ENCODE data around the gene CAPN9.
"Not testable (repeated sequence)": the region's sequence is repeated elsewhere in the genome, so short reads cannot be mapped to it uniquely, and the experiment has no call there.

CAPN9 gene

DNA sequence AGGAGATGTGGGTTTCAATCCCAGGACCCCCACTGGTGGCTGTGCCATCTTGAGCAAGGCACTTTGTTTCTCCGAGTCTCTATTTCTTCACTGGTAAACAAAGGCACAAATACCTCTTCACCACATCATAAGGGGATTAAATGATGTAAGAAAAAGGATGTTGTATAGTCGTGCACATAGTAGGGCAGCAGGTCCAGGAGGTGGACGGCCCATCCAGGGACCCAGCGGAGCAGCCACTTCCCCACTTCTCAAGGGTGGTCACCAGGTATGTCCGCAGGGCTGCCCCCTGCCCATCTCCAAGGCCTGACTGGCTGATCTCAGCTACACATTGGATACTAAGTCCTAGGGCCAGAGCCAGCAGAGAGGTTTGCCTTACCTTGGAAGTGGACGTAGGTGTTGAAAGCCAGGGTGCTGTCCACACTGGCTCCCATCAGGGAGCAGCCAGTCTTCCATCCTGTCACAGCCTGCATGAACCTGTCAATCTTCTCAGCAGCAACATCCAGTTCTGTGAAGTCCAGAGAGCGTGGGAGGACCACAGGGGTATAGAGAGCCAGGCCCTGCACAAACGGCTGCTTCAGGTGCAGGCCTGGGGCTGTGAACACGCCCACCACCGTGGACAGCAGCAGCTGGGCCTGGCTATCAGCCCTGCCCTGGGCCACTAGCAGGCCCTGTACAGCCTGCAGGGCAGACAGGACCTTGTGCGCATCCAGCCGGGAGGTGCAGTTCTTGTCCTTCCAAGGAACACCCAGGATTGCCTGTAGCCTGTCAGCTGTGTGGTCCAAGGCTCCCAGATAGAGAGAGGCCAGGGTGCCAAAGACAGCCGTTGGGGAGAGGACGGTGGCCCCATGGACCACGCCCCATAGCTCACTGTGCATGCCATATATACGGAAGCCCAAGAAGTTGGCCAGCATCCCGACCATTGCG lies 37.3 kb upstream of the CAPN9 start:
- no peak for DNase-seq (ENCODE audit: low read depth)

DNA sequence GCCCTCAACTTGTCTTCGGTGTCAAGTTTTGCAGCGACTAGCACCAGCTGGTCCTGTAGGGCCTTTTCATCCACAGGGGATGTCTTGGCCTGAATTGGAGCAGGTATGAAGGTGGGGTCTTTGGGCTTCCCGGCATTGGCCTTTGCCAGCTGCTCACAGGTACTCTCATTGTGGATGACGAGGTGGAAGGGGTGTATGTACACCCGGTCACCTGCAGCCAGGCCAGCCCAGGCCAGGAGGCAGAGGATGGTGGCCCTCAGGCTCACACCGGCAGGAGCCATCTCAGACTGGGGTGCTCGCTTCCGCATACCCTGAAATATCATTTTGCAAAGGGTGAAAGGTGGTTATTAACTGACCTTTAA lies 36.7 kb upstream of the CAPN9 start:
- DNase-seq (ENCODE audit: low read depth): no peak

DNA sequence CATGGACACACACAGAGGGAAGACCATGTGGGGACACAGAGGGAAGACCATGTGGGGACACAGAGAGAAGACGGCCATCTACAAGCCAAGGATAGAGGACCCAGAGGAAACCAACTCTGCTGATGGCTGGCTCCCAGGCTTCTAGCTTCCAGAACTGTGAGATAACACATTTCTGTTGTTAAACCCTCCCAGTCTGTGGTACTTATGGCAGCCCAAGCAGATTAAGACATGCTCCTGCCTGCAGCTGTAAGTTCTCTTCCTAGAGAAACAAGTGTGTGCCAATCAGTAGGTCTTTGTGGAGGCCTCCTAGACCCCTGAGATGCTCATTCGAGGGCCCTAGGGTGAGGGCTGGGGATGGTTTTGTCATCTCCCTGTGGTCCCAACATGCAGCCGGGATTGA lies 35.9 kb upstream of the CAPN9 start:
- no peak for DNase-seq (ENCODE audit: low read depth)

DNA sequence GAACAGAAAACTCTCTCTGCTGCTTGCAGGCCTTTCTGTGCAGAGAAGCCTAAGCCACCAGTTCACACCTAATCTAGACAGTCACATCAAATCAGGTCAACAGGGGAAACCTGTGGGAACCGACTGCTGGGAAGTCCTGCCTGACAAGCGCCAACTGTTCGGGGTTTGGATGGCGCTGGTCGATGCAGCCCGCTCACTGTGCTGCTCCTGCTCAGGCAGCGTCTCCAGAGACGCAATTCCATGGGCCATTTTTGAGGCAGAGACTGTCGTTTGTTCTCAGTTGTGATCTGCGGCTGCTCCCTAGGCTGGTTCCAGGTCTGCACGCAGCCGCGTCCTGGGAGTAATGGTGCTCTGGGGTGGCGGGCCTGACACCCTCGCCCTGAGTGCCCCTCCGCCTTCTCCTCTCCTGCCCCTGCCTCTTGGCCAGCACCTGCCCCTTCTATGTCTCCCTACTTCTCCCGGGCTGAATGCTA lies 34.7 kb upstream of the CAPN9 start:
- no peak for DNase-seq (ENCODE audit: low read depth)

DNA sequence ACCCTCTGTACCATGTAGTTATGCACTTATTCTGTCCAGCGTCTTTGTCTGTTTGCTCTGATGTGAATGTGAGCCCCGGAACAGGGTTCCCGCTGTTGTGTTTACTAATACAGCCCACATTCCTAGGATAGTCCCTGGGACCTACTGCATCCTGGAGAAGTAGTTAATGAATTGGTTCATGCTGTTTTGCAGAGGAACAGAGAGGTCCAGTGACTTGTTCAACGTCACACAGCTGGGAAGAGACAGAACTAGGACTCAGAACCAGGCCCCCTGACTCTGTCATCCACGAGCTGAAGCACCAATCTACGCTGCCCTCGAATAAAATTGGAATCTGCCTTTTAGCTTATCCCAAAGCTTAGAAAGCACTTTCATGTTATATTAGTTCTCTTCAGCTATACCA lies 34.0 kb upstream of the CAPN9 start:
- DNase-seq (ENCODE audit: low read depth): no peak

DNA sequence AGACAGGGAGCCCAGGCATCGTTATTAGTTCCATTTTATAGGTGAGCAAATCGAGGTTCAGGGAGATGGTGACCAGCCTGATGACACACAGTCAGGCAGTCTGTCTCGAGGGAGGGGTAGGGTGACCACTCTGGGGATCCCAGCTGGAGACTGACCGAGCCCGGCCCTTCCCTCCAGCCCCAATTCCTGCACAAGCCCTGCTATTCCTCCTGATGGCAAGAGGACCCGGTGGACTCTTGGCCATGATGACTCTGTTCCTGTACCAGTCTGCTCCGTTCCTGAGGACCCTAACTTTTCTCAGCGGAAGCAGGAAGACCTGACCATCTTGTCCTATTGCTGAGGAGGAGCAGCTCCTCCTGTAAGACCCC lies 33.7 kb upstream of the CAPN9 start:
- DNase-seq (ENCODE audit: low read depth): no peak

DNA sequence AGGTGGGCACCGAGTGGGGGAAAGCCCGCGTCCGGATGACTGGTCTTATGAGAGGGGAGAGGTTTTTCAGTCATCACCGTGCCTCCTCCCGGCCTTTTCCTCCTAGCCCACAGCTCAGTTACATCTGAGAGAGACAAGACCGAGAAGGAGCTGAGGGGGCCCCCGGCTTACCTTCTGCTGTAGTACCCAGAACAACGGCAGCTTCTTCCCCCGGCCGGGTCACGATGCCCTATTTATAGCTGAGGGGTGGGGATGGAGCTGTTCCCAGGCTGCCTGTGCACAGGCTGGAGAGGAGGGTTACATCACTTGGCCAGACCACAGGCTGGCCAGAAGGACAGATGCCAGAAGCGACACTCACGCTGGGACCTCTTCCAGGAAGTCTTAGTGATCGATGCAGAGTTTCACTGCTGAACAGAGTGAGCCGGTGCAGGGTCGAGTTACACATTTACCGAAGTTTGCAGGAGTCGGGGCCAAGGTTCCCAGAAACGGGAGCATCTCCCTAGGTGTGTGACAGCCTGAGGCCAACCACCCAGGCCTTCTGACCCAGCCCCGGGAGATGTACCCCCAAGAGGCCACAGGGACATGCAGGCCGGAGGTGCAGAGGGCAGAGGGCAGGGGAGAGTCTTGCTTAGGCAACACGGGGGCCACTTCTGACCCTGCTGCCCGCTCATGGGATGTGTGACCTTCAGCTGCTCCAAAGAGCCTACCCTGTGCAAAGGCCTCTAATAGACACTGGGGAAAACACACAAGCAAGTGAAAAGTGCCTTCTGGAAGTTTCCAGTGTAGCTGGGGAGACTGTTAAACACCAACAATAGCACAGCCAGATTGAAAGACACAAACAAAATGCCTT lies 33.0 kb upstream of the CAPN9 start, which contains the start of gene AGT:
Gene AGT, minus strand, starts transcription at position 208 of the 850 bp plus-strand sequence. CDS start 3,299 bp downstream, outside the sequence.
- DNase-seq (ENCODE audit: low read depth): no peak

DNA sequence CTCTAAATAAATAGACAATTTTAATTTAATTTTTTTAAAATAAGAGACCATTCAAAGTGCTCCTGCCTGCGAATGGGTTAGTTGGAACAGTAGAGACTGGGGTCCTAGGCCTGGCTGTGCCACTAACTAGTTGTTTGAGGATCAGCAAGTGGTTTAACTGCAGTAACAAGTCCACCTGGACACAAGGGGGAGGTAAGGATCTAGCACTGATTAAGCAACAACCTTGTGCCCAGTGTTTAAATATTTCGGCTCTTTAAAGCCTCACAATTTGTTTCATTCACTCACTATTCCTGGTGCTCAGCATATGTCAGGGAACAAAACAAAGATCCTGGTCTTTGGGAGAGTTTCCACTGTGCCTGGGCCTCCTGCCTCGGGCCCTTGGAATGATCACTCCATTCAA lies 31.7 kb upstream of the CAPN9 start:
- DNase-seq (ENCODE audit: low read depth): no peak

DNA sequence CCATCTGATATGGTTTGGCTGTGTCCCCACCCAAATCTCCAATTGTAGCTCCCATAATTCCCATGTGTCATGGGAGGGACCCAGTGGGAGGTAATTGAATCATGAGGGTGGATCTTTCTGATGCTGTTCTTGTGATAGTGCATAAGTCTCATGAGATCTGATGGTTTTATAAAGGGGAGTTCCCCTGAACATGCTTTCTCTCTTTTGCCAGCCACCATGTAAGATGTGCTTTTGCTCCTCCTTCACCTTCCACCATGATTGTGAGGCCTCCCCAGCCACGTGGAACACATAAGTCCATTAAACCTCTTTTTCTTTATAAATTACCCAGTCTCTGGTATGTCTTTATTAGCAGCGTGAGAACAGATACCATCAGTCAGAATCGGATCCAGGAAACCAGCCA lies 30.7 kb upstream of the CAPN9 start:
- not testable (repeated sequence) for DNase-seq (ENCODE audit: low read depth)

DNA sequence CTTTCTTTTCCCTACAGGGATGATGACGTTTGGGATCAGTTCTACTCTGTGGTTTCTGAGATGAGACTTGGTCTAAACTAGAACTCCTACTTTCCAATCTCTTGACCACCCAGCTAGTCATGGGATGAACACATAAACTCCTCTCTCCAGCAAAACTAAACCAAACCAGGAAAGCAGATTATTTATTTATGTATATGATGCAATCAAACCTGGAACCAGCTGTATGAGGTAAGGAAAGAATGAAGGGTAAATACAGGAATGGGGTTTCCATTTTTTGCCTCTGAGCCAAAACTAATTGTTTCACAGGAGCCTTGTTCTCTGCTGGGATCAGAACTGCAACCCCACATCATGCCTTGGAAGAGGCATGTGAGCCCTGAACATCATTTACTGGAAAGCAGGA lies 29.9 kb upstream of the CAPN9 start:
- no peak for DNase-seq (ENCODE audit: low read depth)

DNA sequence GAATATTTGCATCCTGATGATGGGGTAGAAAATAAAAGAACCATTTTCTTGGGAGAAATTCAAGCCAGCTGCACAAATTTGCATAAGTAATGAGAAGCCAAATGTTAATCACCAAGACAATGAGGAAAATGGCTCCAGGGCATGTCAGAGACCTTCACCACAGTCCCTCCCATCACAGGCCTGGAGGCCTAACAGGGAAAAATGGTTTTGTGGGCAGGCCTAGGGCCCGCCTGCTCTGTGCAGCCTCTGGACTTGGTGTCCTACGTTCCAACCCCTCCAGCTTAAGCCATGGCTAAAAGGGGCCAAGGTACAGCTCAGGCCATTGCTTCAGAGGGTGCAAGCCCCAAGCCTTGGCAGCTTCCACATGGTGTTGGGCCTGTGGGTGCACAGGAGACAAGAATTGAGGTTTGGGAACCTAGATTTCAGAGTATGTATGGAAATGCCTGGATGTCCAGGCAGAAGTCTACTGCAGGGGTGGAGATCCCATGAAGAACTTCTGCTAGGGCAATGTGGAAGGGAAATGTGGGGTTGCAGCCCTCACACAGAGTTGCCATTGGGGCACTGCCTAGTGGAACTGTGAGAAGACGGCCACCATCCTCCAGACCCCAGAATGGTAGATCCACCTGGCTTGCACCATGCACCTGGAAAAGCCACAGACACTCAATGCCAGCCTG lies 25.2 kb upstream of the CAPN9 start:
- not testable (repeated sequence) for DNase-seq (ENCODE audit: low read depth)

DNA sequence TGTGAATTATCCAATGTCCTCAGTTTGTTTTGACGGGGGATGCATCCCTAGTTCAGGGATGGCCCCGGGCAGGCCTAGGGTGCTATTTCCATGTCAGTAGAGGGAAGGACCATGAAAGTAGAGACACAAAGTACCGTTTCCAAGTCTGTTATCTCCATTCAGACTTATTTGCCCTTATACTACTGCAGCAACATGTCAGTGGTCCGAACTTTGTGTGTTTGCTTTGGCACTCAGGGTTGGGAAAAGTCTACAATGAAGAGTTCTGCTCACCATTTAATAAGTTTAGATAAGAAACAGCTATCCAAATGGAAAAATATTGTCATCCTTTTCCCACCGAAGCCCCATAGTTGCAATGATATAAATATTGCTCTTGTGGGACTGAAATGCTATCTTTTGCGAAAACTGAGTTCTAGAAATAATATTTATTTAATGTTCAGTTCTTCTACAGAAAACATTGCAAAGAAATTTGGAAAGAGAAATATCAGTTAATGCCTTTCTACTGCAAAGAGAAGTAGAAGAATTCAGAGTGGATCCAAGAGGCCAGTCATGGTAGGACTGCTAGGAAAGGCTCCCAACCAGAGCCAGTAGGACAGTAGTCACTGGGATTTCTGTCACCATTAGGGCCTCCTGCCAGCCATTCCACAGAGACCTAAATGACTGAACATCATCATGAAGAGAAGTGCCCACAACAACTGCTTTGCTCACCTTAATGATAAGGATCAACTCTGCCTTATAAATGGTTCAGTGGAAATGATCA lies 21.8 kb upstream of the CAPN9 start:
- no peak for DNase-seq (ENCODE audit: low read depth)

DNA sequence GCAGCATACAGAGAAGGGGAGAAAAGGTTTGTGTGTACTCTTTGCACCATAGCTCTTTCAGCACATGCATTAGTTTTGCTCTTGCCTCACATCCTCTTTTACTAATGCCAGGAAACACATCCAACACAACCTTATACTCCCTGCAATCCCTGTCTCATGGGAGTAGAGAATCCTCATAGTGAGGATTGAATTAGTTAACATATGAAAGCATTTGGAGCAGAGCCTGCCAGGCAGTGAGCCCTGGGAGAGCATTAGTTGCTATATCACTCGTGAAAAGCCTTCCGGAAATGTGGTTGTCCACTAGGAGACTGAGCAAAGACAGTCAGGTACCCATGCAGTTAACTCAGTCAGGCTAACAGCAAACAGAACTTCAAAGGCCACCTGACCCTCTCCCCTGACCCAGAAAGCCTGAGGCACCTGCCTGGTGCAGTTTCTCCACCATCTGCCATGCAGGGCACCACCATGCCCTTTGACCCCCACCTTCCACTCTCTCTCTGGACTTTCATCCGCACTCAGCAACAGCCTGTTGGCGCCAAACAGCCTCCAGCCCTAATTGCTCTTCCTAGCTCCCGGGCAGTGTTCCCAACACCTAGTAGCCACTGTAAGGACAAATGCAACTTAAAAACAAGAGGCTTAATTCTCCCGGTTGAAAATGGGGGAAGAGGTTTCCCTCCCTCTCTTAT lies 18.3 kb upstream of the CAPN9 start:
- DNase-seq (ENCODE audit: low read depth): no peak

DNA sequence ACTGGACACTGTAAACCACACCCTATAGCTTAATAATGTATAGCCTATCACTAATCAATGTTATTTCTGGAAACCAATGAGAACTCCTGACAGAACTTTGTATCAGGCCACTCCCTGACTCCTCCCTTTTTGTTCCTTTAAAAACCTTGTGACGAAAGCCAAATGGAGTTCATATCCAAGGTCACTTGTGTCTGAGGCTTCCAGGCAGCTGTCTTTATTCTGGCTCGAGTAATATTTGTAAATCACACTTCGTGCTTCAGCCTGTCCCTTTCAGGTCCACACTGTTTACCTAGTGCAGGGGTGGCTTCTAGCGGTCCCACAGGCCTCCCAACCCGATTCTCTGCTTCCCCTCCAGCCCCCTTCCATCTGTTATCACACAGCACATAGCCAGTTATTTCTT lies 16.2 kb upstream of the CAPN9 start:
- DNase-seq (ENCODE audit: low read depth): no peak

DNA sequence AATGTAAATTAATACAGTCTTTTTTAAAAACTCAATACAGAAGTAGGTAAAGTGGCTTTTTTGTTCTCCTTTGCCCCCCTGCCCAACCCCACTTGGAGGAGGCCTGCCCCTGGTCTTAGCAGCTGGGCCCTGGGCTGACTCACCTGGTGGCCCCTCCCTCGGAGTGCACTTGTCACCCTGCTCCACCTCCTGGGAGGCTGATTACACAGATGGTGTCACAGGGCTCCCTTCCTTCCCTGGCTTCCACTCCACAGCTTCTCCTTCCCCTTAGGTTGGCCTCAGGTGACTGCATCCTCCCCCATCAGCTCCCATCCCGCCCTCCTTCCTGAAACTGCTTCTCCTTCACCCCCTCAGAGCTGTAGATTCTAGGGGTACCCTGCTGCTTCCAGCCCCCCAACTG lies 11.7 kb upstream of the CAPN9 start:
- no peak for DNase-seq (ENCODE audit: low read depth)

DNA sequence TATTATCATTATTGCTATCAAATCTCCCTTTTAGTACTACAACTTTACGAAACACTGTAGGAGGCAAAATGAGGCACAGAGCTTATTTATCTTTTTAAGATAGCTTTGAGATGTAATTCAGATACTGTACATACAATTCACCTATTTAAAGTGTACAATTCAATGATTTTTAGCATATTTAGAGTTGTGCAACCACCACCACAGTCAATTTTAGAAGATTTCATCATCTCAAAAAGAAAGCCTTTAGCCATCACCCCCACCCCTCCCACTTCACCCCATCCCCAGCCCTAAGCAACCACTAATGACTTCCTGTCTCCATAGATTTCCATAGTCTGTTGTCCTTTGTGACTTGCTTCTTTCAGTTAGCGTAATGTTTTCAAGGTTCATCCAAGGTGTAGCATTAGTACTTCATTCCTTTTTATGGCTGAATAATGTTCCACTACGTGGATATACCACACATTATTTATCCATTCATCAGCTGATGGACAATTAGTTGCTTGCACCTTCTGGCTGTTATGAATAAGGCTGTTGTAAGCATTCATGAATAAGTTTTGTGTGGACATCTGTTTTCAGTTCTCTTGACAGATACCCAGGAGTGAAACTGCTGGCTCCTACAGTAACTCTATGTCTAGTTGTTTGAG lies 9.4 kb upstream of the CAPN9 start:
- DNase-seq (ENCODE audit: low read depth): no peak

DNA sequence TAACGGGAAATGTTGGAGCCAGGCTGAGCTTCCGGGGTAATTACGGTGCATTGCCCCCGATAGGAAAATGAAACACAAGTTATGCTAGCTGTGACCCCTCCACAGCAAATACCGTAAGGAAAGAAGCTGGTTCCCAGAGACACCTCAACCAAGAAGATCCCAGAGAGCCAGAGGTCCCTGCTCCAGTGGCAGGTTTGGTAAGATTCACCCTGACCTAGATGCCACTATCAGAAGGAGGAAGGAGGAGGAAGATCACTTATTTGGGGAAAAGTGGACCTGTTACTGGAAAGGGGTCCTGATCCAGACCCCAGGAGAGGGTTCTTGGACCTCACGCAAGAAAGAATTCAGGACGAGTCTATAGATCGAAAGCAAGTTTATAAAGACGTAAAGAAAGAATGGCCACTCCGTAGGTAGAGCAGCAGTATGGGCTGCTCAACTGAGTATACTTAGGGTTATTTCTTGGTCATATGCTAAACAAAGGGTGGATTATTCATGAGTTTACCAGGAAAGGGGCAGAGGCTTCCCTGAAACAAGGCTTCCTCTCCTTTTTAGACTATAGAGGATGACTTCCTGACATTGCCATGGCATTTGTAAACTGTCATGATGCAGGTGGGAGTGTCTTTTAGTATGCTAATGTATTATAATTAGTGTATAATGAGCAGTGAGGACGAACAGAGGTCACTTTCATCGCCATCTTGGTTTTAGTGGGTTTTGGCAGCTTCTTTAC lies 7.5 kb upstream of the CAPN9 start:
- no peak for DNase-seq (ENCODE audit: low read depth)

DNA sequence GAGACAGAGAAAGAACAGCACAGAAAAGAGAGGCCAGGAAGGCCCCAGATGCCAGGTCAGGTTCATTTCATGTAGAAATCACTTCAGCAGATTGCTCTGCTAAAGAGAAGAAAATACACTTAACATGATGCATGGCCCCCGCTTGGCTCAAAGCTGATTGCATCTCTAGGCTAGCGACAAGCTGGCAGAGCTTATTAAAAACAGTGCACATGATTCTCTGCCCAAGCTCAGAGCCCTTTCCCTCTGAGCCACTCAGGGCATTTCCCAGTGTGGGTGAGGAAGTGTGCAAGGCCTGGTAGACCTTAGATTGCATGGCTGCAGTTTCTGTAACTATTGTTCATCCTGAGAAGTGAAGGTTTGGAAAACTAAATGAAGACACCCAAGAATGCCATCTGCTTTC lies 3.3 kb upstream of the CAPN9 start:
- DNase-seq (ENCODE audit: low read depth): no peak

DNA sequence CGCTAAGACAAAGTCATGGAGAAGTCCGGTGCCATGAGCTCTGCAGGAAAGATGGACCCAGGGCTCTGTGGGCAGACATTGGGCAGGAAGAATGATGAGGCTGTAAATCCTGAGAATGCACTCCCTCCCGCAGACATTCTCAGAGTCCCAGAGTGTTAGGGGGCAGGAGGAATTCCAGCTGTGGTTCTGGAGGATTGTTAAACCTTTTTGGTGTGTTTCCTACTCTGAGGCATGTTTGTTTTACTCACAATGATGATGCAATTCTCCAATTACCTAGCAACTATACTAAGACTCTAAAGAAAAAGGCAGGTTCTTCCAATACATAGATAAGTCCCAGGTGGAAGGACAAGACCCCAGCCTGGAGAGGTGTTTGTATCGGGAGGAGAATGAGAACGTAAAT lies 2.8 kb upstream of the CAPN9 start:
- DNase-seq (ENCODE audit: low read depth): no peak

DNA sequence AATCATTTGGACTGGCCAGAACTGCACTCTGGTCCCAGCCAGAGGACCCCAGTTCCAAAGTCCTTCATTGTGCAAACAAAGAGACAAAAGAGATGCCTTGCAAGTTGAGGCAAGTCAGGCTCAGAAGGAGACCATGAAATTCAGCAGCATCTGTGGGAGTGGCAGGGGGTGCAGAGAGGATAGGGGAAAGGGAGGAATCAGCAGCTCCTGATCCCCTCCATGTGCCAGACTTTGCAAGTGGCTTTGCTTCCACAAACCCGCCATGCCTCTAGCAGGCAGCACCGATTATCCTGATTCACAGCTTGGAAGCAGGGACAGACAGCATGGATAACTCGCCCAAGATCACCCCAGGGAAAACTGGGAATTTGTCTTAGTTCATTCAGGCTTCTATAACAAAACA lies 2.1 kb upstream of the CAPN9 start:
- DNase-seq (ENCODE audit: low read depth): no peak

Data from stimulated activated CD8-positive, alpha-beta memory T cell treated with anti-CD3 and anti-CD28 coated beads, Interleukin-15, amount 100 ng/mL, for 24 hours (primary cell).